ENCODE data around the gene MORC2. TPM values are rescaled to one million over a fixed set of nuclear protein-coding genes. Genes with fewer than 3 reads are reported as not detected.

MORC2 gene
- total and polyA plus RNA-seq, 9 of the 15 experiments (the other 6 are each of a cell fraction or from before 2014, with no cell fraction given) = 3.3 to 34.7 (median 16.7) TPM

DNA sequence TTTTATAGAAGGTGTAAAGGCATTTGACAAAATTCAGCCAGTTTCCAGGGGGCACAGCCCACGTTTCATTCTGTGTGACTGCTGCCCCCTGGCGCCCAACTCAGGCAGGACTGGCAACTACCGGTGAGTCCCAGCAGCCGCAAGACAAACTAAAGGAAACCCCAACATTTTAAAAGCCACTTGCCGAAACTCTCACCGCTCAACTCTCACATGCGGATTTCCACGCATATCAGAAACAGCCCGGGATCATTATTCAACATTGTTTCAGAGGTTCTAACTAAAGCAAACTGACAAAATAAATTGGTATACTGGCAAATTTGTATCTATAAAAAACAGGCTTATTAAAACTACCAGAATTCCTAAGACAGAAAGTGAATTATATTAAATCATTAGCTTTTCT is 48.2 kb downstream of the MORC2 start:
- H3K27ac ChIP-seq (ENCODE audit: extremely low read depth, low read depth, low read length) = no peak overlapping the region
- peaks cover 3% of the 10 kb centered on the region; the same call in 1 of the 3 replicates for H3K36me3 ChIP-seq (ENCODE audit: control insufficient read depth, insufficient read depth, low read length)
- POLR2A ChIA-PET = no interaction called here
- intact Hi-C loops (cut with micrococcal nuclease) = loop anchor here (1.0 to 2.0 kb wide), 2 partner anchors 104 to 157 kb away; no protein-coding TSS in a partner anchor
- no peaks in the 10 kb centered on the region for H3K4me1 ChIP-seq (replicated peaks in 1 of 2; ENCODE audit: control insufficient read depth in 2 of 2, insufficient read depth in 2 of 2, low read length in 2 of 2)
- 0% methylated on average over 8 of the region's 9 CpGs for WGBS (ENCODE audit: insufficient coverage, low coverage, missing lambda C conversion rate)
- H3K9ac ChIP-seq (ENCODE audit: insufficient read depth in 1 of 2, low read depth in 2 of 2, low read length in 2 of 2) = no peak overlapping the region
- H2AFZ ChIP-seq (ENCODE audit: low read depth, low read length) = no peak overlapping the region
- FAIRE-seq (peak; percentile 82), ATAC-seq (peak; percentile 91), DNase-seq (ENCODE audit: extremely low read depth in 1 of 4, low spot score in 3 of 4) (peak; percentile 73 to 78 (median 76))
- no peaks in the 10 kb centered on the region for H3K9me1 ChIP-seq (ENCODE audit: control insufficient read depth, insufficient read depth, low read length)
- no peaks in the 10 kb centered on the region for H3K27me3 ChIP-seq (ENCODE audit: control insufficient read depth in 2 of 2, insufficient read depth in 2 of 2, low read length in 2 of 2)
- BruUV-seq (replicated peaks) = no TSS peak
- in situ Hi-C loops (cut with MboI) = loop anchor here (5.0 kb wide), 1 partner anchor 153 kb away; no protein-coding TSS in a partner anchor
- H3K4me3 ChIP-seq = no peak overlapping the region
- H3K4me2 ChIP-seq (ENCODE audit: insufficient read depth, low read length) = no peak overlapping the region
- H3K79me2 ChIP-seq (ENCODE audit: control insufficient read depth, insufficient read depth, low read length) = no peaks in the 10 kb centered on the region
- CTCF ChIA-PET (ENCODE audit: low intra/inter-chr PET ratio) = interaction anchor here (0.6 to 2.0 kb wide), 7 partner anchors 104 to 664 kb away, joined by 3 to 16 read pairs (median 4); no protein-coding TSS in a partner anchor
- no peaks in the 10 kb centered on the region for H4K20me1 ChIP-seq (replicated peaks; ENCODE audit: control insufficient read depth, insufficient read depth, low read length)
- no peaks in the 10 kb centered on the region for H3K9me3 ChIP-seq (replicated peaks; ENCODE audit: control insufficient read depth, insufficient read depth, low read depth, low read length)
- TF ChIP-seq ELF2 (CRISPR knock-in tag; IDR thresholded peaks at IDR 0.05) (no peak), DMBX1 (CRISPR knock-in tag; IDR thresholded peaks at IDR 0.05; ENCODE audit: borderline replicate concordance) (no peak), ELK3 (CRISPR knock-in tag; IDR thresholded peaks at IDR 0.05) (no peak), RBM15 (IDR thresholded peaks at IDR 0.05; ENCODE audit: insufficient read depth, low read length) (no peak), BCL6 (CRISPR knock-in tag; IDR thresholded peaks at IDR 0.05) (no peak), ZNF785 (CRISPR knock-in tag; IDR thresholded peaks at IDR 0.05) (no peak), YY1 (IDR thresholded peaks at IDR 0.05; ENCODE audit: borderline replicate concordance in 1 of 3, control insufficient read depth in 1 of 3, extremely low read depth in 1 of 3, insufficient read depth in 3 of 3, insufficient read length in 1 of 3, insufficient replicate concordance in 2 of 3, low read depth in 1 of 3, low read length in 2 of 3) (no peak), RAD51 (IDR thresholded peaks at IDR 0.05; ENCODE audit: borderline replicate concordance, low read depth) (no peak), ESRRB (CRISPR knock-in tag; IDR thresholded peaks at IDR 0.05; ENCODE audit: borderline replicate concordance) (no peak), PPARD (CRISPR knock-in tag; IDR thresholded peaks at IDR 0.05) (no peak), ZNF197 (CRISPR knock-in tag; IDR thresholded peaks at IDR 0.05; ENCODE audit: low read depth) (no peak), ZNF282 (CRISPR knock-in tag; IDR thresholded peaks at IDR 0.05) (no peak), TRIM24 (IDR thresholded peaks at IDR 0.05) (no peak), MEIS2 (IDR thresholded peaks at IDR 0.05; ENCODE audit: partially characterized antibody) (no peak)
- TF ChIP-seq, protein P1, sequence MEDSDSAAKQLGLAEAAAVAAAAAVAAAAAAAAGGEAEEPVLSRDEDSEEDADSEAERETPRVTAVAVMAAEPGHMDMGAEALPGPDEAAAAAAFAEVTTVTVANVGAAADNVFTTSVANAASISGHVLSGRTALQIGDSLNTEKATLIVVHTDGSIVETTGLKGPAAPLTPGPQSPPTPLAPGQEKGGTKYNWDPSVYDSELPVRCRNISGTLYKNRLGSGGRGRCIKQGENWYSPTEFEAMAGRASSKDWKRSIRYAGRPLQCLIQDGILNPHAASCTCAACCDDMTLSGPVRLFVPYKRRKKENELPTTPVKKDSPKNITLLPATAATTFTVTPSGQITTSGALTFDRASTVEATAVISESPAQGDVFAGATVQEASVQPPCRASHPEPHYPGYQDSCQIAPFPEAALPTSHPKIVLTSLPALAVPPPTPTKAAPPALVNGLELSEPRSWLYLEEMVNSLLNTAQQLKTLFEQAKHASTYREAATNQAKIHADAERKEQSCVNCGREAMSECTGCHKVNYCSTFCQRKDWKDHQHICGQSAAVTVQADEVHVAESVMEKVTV (CRISPR knock-in tag; IDR thresholded peaks at IDR 0.05) = peak; percentile 60; the same call in 1 of the 2 replicates
- TF ChIP-seq, protein P2, sequence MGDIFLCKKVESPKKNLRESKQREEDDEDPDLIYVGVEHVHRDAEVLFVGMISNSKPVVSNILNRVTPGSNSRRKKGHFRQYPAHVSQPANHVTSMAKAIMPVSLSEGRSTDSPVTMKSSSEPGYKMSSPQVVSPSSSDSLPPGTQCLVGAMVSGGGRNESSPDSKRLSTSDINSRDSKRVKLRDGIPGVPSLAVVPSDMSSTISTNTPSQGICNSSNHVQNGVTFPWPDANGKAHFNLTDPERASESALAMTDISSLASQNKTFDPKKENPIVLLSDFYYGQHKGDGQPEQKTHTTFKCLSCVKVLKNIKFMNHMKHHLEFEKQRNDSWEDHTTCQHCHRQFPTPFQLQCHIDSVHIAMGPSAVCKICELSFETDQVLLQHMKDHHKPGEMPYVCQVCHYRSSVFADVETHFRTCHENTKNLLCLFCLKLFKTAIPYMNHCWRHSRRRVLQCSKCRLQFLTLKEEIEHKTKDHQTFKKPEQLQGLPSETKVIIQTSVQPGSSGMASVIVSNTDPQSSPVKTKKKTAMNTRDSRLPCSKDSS (IDR thresholded peaks at IDR 0.05; ENCODE audit: low read depth, partially characterized antibody) = no peak

Data from K562 (cell line).